Activated naive CD8-positive, alpha-beta T cell treated with anti-CD3 and anti-CD28 coated beads for 36 hours (primary cell): ENCODE results near the gene FEZ2. TPM values are rescaled to one million over a fixed set of nuclear protein-coding genes. Genes with fewer than 3 reads are reported as not detected.

Source experiments
- DNase-seq: peaks from one replicate; pipeline ENCODE4 v3.0.0; 2021
- H3K27ac Mint-ChIP-seq: one replicate; pipeline ENCODE4 v1.8.0; 2022; ENCODE audit warnings: mild to moderate bottlenecking, moderate library complexity, mixed read lengths
- H3K27me3 Mint-ChIP-seq: one replicate; pipeline ENCODE4 v1.8.0; 2022; ENCODE audit warnings: mild to moderate bottlenecking, mixed read lengths
- H3K36me3 Mint-ChIP-seq: one replicate; pipeline ENCODE4 v1.8.0; 2021; ENCODE audit warnings: mild to moderate bottlenecking, mixed read lengths
- H3K4me1 Mint-ChIP-seq: one replicate; pipeline ENCODE4 v1.8.0; 2021; ENCODE audit warnings: mixed read lengths
- H3K4me3 Mint-ChIP-seq: one replicate; pipeline ENCODE4 v1.8.0; 2022; ENCODE audit warnings: mild to moderate bottlenecking, moderate library complexity, mixed read lengths
- H3K9me3 Mint-ChIP-seq: one replicate; pipeline ENCODE4 v1.8.0; 2022; ENCODE audit warnings: mixed read lengths
- total RNA-seq, 2 experiments: library from RNA; stranded (reverse); gene quantifications; one replicate each; pipeline ENCODE4 v1.2.3, GENCODE V29; 2021

The FEZ2 gene
- total RNA-seq, 2 experiments from 2014 or later, result 7.8 to 9.8 TPM

GRCh38 chr2:36561237-36561944 is 36.6 kb downstream of the FEZ2 start:
- Mint-ChIP-seq H3K36me3 (peaks cover 13% of the 10 kb centered on the region), H3K27me3 (no peaks in the 10 kb centered on the region), H3K4me3 (no peak overlapping the region), H3K9me3 (no peaks in the 10 kb centered on the region), H3K27ac (no peak overlapping the region), H3K4me1 (no peaks in the 10 kb centered on the region)
- DNase-seq, result no peak

GRCh38 chr2:36560726-36561125 is 37.2 kb downstream of the FEZ2 start:
- no peak overlapping the region for H3K4me3 Mint-ChIP-seq
- H3K4me1 Mint-ChIP-seq, result no peaks in the 10 kb centered on the region
- no peaks in the 10 kb centered on the region for H3K9me3 Mint-ChIP-seq
- no peaks in the 10 kb centered on the region for H3K27me3 Mint-ChIP-seq
- no peak for DNase-seq
- no peak overlapping the region for H3K27ac Mint-ChIP-seq
- H3K36me3 Mint-ChIP-seq, result peaks cover 13% of the 10 kb centered on the region

GRCh38 chr2:36559221-36559942 is 38.6 kb downstream of the FEZ2 start:
- H3K4me1 Mint-ChIP-seq, result no peaks in the 10 kb centered on the region
- peaks cover 15% of the 10 kb centered on the region for H3K36me3 Mint-ChIP-seq
- H3K9me3 Mint-ChIP-seq, result no peaks in the 10 kb centered on the region
- H3K4me3 Mint-ChIP-seq, result no peak overlapping the region
- no peak for DNase-seq
- H3K27ac Mint-ChIP-seq, result no peak overlapping the region
- no peaks in the 10 kb centered on the region for H3K27me3 Mint-ChIP-seq

GRCh38 chr2:36556842-36557241 is 41.1 kb downstream of the FEZ2 start:
- no peak overlapping the region for H3K4me3 Mint-ChIP-seq
- no peaks in the 10 kb centered on the region for H3K9me3 Mint-ChIP-seq
- H3K27me3 Mint-ChIP-seq, result no peaks in the 10 kb centered on the region
- DNase-seq, result no peak
- peaks cover 17% of the 10 kb centered on the region for H3K36me3 Mint-ChIP-seq
- H3K27ac Mint-ChIP-seq, result no peak overlapping the region
- H3K4me1 Mint-ChIP-seq, result no peaks in the 10 kb centered on the region

GRCh38 chr2:36555789-36556188 is 42.2 kb downstream of the FEZ2 start:
- DNase-seq, result no peak
- no peaks in the 10 kb centered on the region for H3K4me1 Mint-ChIP-seq

GRCh38 chr2:36554531-36554930 is 43.4 kb downstream of the FEZ2 start:
- Mint-ChIP-seq H3K36me3 (peaks cover 15% of the 10 kb centered on the region), H3K27ac (no peak overlapping the region), H3K9me3 (no peaks in the 10 kb centered on the region), H3K4me3 (no peak overlapping the region), H3K27me3 (no peaks in the 10 kb centered on the region), H3K4me1 (peaks cover 5% of the 10 kb centered on the region)
- no peak for DNase-seq

More at GRCh38 chr2:36555789-36556188, 42.2 kb downstream of the FEZ2 start:
- Mint-ChIP-seq H3K27me3 (no peaks in the 10 kb centered on the region), H3K9me3 (no peaks in the 10 kb centered on the region), H3K36me3 (peaks cover 15% of the 10 kb centered on the region), H3K27ac (no peak overlapping the region), H3K4me3 (no peak overlapping the region)

GRCh38 chr2:36553683-36554082 is 44.3 kb downstream of the FEZ2 start:
- H3K36me3 Mint-ChIP-seq, result peaks cover 21% of the 10 kb centered on the region

GRCh38 chr2:36550006-36550405 is 48.0 kb downstream of the FEZ2 start:
- no peaks in the 10 kb centered on the region for H3K9me3 Mint-ChIP-seq
- no peak for DNase-seq
- peaks cover 34% of the 10 kb centered on the region for H3K36me3 Mint-ChIP-seq
- no peak overlapping the region for H3K27ac Mint-ChIP-seq
- no peaks in the 10 kb centered on the region for H3K27me3 Mint-ChIP-seq
- H3K4me1 Mint-ChIP-seq, result peaks cover 10% of the 10 kb centered on the region
- H3K4me3 Mint-ChIP-seq, result peak overlapping the region; percentile 11

More at GRCh38 chr2:36553683-36554082, 44.3 kb downstream of the FEZ2 start:
- H3K27ac Mint-ChIP-seq, result no peak overlapping the region
- DNase-seq, result no peak
- no peaks in the 10 kb centered on the region for H3K27me3 Mint-ChIP-seq
- no peaks in the 10 kb centered on the region for H3K9me3 Mint-ChIP-seq
- H3K4me3 Mint-ChIP-seq, result no peak overlapping the region
- H3K4me1 Mint-ChIP-seq, result peaks cover 10% of the 10 kb centered on the region

GRCh38 chr2:36549165-36549574 is 48.8 kb downstream of the FEZ2 start:
- H3K4me3 Mint-ChIP-seq, result peak overlapping the region; percentile 46
- DNase-seq, result no peak
- H3K36me3 Mint-ChIP-seq, result peaks cover 36% of the 10 kb centered on the region
- peak overlapping the region; percentile 14 for H3K27ac Mint-ChIP-seq
- H3K9me3 Mint-ChIP-seq, result no peaks in the 10 kb centered on the region
- no peaks in the 10 kb centered on the region for H3K27me3 Mint-ChIP-seq
- peaks cover 10% of the 10 kb centered on the region for H3K4me1 Mint-ChIP-seq

- Mint-ChIP-seq H3K27me3 (no peaks in the 10 kb centered on the region), H3K4me3 (no peak overlapping the region), H3K36me3 (peaks cover 34% of the 10 kb centered on the region), H3K9me3 (no peaks in the 10 kb centered on the region), H3K27ac (no peak overlapping the region), H3K4me1 (peaks cover 10% of the 10 kb centered on the region)
- no peak for DNase-seq
These were observed 50.1 kb downstream of the FEZ2 start for GRCh38 chr2:36547906-36548305.

GRCh38 chr2:36545871-36546416 is 52.0 kb downstream of the FEZ2 start:
- no peaks in the 10 kb centered on the region for H3K27me3 Mint-ChIP-seq
- peaks cover 10% of the 10 kb centered on the region for H3K4me1 Mint-ChIP-seq

GRCh38 chr2:36544638-36545338 is 53.2 kb downstream of the FEZ2 start:
- H3K4me3 Mint-ChIP-seq, result no peak overlapping the region
- H3K36me3 Mint-ChIP-seq, result peaks cover 25% of the 10 kb centered on the region
- no peak overlapping the region for H3K27ac Mint-ChIP-seq
- H3K27me3 Mint-ChIP-seq, result no peaks in the 10 kb centered on the region
- peaks cover 6% of the 10 kb centered on the region for H3K4me1 Mint-ChIP-seq
- no peak for DNase-seq
- no peaks in the 10 kb centered on the region for H3K9me3 Mint-ChIP-seq

More at GRCh38 chr2:36545871-36546416, 52.0 kb downstream of the FEZ2 start:
- H3K27ac Mint-ChIP-seq, result no peak overlapping the region
- H3K9me3 Mint-ChIP-seq, result no peaks in the 10 kb centered on the region
- peaks cover 28% of the 10 kb centered on the region for H3K36me3 Mint-ChIP-seq
- DNase-seq, result no peak
- no peak overlapping the region for H3K4me3 Mint-ChIP-seq

- Mint-ChIP-seq H3K36me3 (peaks cover 15% of the 10 kb centered on the region), H3K4me1 (no peaks in the 10 kb centered on the region), H3K4me3 (no peak overlapping the region), H3K27me3 (no peaks in the 10 kb centered on the region), H3K27ac (no peak overlapping the region), H3K9me3 (no peaks in the 10 kb centered on the region)
- no peak for DNase-seq
These were observed 55.9 kb downstream of the FEZ2 start for GRCh38 chr2:36541891-36542595.

- Mint-ChIP-seq H3K4me1 (no peaks in the 10 kb centered on the region), H3K9me3 (no peaks in the 10 kb centered on the region), H3K27me3 (no peaks in the 10 kb centered on the region), H3K4me3 (no peak overlapping the region), H3K36me3 (peaks cover 15% of the 10 kb centered on the region), H3K27ac (no peak overlapping the region)
- no peak for DNase-seq
These were observed 56.8 kb downstream of the FEZ2 start for GRCh38 chr2:36540986-36541754.
